Measurements from ENCODE around the gene KLK15. TPM values are rescaled to one million over a fixed set of nuclear protein-coding genes. Genes with fewer than 3 reads are reported as not detected.

Gene KLK15
- total and polyA plus RNA-seq, 2 of the 8 experiments (the other 6 are each of a cell fraction or from before 2014, with no cell fraction given): not detected

- Histone ChIP-seq H3K36me3 (ENCODE audit: control insufficient read depth in 2 of 4, insufficient read depth in 4 of 4, low read length in 3 of 4) (no peaks in the 10 kb centered on the region), H3K23ac (ENCODE audit: insufficient read length) (no peak overlapping the region), H4K91ac (replicated peaks; ENCODE audit: insufficient read length, low read length) (peak overlapping the region; percentile 78), H3K27me3 (replicated peaks in 1 of 4; ENCODE audit: control insufficient read depth in 3 of 4, extremely low read depth in 1 of 4, insufficient read depth in 3 of 4, low read length in 3 of 4) (peaks cover 0 to 22% (median 7%) of the 10 kb centered on the region in 4 experiments; a peak in 6 of 7 replicates), H3K18ac (ENCODE audit: extremely low read depth, low read length) (peak overlapping the region; percentile 66), H3K4me2 (ENCODE audit: insufficient read depth in 1 of 2, low read depth in 2 of 2, low read length in 2 of 2) (peak overlapping the region; percentile 80), H3K4me3 (ENCODE audit: extremely low read depth in 1 of 4, insufficient read depth in 2 of 4, low read depth in 3 of 4, low read length in 4 of 4) (peak overlapping the region; percentile 59 to 76 (median 64); a peak in 6 of 8 replicates), H3K14ac (ENCODE audit: insufficient read length) (no peak overlapping the region), H4K20me1 (replicated peaks in 1 of 2; ENCODE audit: control insufficient read depth in 1 of 2, insufficient read depth in 2 of 2, low read length in 2 of 2) (no peaks in the 10 kb centered on the region), H3K4me1 (replicated peaks in 1 of 4; ENCODE audit: control insufficient read depth in 3 of 4, insufficient read depth in 4 of 4, low read length in 3 of 4) (peaks cover 0 to 7% (median 2%) of the 10 kb centered on the region in 4 experiments; a peak in 3 of 7 replicates), H3K79me1 (ENCODE audit: low read depth, low read length) (no peaks in the 10 kb centered on the region), H3K9me3 (ENCODE audit: insufficient read depth in 2 of 2, low read depth in 1 of 2, low read length in 1 of 2) (no peaks in the 10 kb centered on the region), H2BK20ac (ENCODE audit: low read length) (no peak overlapping the region), H2AK5ac (ENCODE audit: low read depth, low read length) (0 out of 2 replicates have a peak overlapping the region, but pooled peaks have one; percentile 24), H3K23me2 (ENCODE audit: low read depth, low read length) (peaks cover 8% of the 10 kb centered on the region; the same call in 1 of the 2 replicates), H2BK5ac (ENCODE audit: low read depth, low read length) (peak overlapping the region; percentile 82; the same call in 1 of the 2 replicates), H4K8ac (ENCODE audit: extremely low read depth, insufficient read depth, low read length) (peak overlapping the region; percentile 92), H3K9ac (replicated peaks in 1 of 4; ENCODE audit: extremely low read depth in 1 of 4, low read depth in 3 of 4, low read length in 3 of 4) (0 out of 7 replicates have a peak overlapping the region, but pooled peaks of 2 of the 4 experiments have one; percentile 7 to 43), H3K27ac (ENCODE audit: low read depth, low read length) (no peak overlapping the region), H2BK120ac (replicated peaks; ENCODE audit: low read depth, low read length) (no peak overlapping the region), H2BK15ac (ENCODE audit: low read length) (0 out of 2 replicates have a peak overlapping the region, but pooled peaks have one; percentile 29), H3K79me2 (ENCODE audit: control insufficient read depth in 1 of 2, insufficient read depth in 2 of 2, low read length in 2 of 2) (no peaks in the 10 kb centered on the region), H2BK12ac (ENCODE audit: low read depth, low read length) (peak overlapping the region; percentile 92; the same call in 1 of the 2 replicates), H4K5ac (ENCODE audit: insufficient read length, low read depth, low read length) (no peak overlapping the region), H3K4ac (replicated peaks; ENCODE audit: insufficient read length, low read depth, low read length) (peak overlapping the region; percentile 91), H2AFZ (ENCODE audit: low read length) (peak overlapping the region; percentile 69), H3K56ac (replicated peaks; ENCODE audit: insufficient read length, low read depth, low read length) (no peak overlapping the region)
- no peak for DNase-seq (ENCODE audit: low read depth in 1 of 2, low spot score in 2 of 2)
- TF ChIP-seq CEBPB (IDR thresholded peaks at IDR 0.05; ENCODE audit: low read depth, low read length): no peak
- TF ChIP-seq MAX (IDR thresholded peaks at IDR 0.05): peak; percentile 41; the same call in 1 of the 2 replicates
- FAIRE-seq: no peak
- CTCF ChIA-PET (ENCODE audit: partially characterized antibody): interaction anchor here (0.5 to 1.4 kb wide), 5 partner anchors 22 to 167 kb away, joined by 3 to 6 read pairs (median 3); no protein-coding TSS in a partner anchor
- POLR2A ChIA-PET (ENCODE audit: partially characterized antibody): interaction anchor here (0.6 to 5.4 kb wide), 6 partner anchors 32 to 912 kb away, joined by 3 to 24 read pairs (median 4); no protein-coding TSS in a partner anchor
- WGBS, 2 experiments (ENCODE audit: extremely low coverage in 1 of 2, insufficient coverage in 1 of 2, insufficient read length in 1 of 2, insufficient replicate concordance in 2 of 2, low coverage in 1 of 2, low lambda C conversion rate in 2 of 2, missing lambda C conversion rate in 1 of 2): 72% methylated on average over 17 of the region's 19 CpGs; no CpG with 5 or more reads in 1 of the 2 experiments
Measured at GRCh38 chr19:50836543-50837195, 3.3 kb upstream of the KLK15 start.

All from H1 (cell line).